Adrenal gland (tissue), 5 donors: ENCODE data around the gene GDPGP1.
"Not testable (repeated sequence)": the region's sequence is repeated elsewhere in the genome, so short reads cannot be mapped to it uniquely, and the experiment has no call there.

ENCODE experiments used
- POLR2A ChIP-seq, 2 donors: fragments of 450-650 bp; IDR thresholded peaks; one replicate each; pipeline ENCODE4 v1.6.1; 2017; ENCODE audit warnings: antibody characterized with exemption in 2 of 2, mild to moderate bottlenecking in 2 of 2, moderate library complexity in 1 of 2
- TF ChIP-seq, protein P1 (sequence below), 6 experiments: fragments of 450-650 bp in 4 of 6; fragments of 200-600 bp in 2 of 6; sonication (generic) in 1 of 6; IDR thresholded peaks; 1 replicate in 5 of 6; 2 replicates in 1 of 6; pipeline versions ENCODE4 v1.5.1 to v1.8.0; 2016 to 2021; ENCODE audit warnings: antibody characterized with exemption in 6 of 6, mild to moderate bottlenecking in 2 of 6, moderate library complexity in 1 of 6
- donor health status: DM: no; HTN: no; CAD: no.

DNA sequence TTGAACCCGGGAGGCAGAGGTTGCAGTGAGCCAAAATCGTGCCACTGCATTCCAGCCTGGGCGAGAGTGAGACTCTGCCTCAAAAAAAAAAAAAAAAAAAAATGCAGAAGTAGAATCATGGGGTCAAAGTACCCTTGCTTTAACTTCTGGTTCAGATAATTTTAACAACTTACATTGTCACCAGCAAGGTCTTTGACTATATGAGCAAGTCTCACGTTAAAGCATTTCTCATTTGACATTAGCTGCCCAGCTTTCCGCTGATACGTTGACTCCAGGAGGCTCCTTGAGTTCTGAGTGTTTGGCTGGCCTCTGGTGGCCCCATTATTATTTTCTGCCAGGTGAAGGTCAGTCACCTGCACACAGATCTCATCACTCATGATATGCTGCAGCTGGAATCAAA is 47.6 kb downstream of the GDPGP1 start:
- TF ChIP-seq, protein P1, sequence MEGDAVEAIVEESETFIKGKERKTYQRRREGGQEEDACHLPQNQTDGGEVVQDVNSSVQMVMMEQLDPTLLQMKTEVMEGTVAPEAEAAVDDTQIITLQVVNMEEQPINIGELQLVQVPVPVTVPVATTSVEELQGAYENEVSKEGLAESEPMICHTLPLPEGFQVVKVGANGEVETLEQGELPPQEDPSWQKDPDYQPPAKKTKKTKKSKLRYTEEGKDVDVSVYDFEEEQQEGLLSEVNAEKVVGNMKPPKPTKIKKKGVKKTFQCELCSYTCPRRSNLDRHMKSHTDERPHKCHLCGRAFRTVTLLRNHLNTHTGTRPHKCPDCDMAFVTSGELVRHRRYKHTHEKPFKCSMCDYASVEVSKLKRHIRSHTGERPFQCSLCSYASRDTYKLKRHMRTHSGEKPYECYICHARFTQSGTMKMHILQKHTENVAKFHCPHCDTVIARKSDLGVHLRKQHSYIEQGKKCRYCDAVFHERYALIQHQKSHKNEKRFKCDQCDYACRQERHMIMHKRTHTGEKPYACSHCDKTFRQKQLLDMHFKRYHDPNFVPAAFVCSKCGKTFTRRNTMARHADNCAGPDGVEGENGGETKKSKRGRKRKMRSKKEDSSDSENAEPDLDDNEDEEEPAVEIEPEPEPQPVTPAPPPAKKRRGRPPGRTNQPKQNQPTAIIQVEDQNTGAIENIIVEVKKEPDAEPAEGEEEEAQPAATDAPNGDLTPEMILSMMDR (IDR thresholded peaks at IDR 0.05) = not testable (repeated sequence)
- TF ChIP-seq POLR2A (IDR thresholded peaks at IDR 0.05) = not testable (repeated sequence)
